ENCODE results near the gene LSM12.

Gene LSM12

DNA sequence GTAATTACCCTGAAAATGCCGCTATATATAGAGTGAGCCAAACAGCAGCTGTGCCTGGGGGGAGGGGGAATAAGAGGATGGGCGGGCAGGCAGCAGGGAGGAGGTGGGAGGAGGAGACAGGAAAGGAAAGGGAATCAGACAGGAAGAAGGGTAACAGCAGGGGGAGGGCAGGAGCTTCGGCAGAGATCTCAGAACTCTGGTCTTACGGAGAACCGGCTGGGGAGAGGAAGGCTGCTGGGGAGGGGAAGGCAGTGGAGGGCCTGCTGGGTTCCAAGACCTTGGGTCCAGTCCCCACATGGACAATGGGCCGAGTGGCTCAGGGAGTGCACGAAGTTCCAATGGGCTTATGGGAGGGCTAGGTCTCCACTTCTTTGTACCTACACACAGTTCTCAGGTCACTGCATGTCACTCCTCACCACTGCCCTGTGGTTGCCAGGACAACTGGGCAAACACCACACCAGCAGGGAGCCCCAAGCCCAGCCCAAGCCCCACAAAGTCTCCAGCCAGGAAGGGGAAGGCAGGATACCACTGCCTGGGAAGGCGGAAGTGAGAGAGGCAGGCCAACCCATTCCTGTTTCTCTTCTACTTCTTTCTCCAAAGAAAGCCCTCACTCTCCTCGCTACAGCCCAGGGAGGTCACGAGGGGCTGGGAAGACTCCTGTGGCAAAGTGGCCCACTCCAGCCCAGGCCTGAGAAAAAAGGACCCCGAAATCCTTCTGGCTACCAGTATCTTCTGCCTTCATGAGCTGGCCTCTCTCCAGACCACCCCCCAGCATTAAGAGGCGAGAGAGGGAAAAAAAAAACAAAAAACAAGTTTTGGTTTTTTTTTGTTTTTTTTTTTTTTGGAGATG lies 29.4 kb upstream of the LSM12 start:
- no peaks in the 10 kb centered on the region; the same call in 1 of the 2 replicates for H3F3A ChIP-seq (ENCODE audit: control insufficient read depth, insufficient read depth)
- H3K9me2 ChIP-seq (replicated peaks; ENCODE audit: control insufficient read depth, low read length) = no peaks in the 10 kb centered on the region
- peak overlapping the region; percentile 28; the same call in 1 of the 2 replicates for H3K4me3 ChIP-seq (ENCODE audit: low read length)
- no peaks in the 10 kb centered on the region for H3K27me3 ChIP-seq (ENCODE audit: control insufficient read depth, low read length)
- no peak overlapping the region for H3K27ac ChIP-seq (ENCODE audit: low read depth, low read length)
- H3K36me3 ChIP-seq (ENCODE audit: control insufficient read depth, low read length) = 0 out of 2 replicates have a peak, but pooled peaks cover 2% of the 10 kb centered on the region
- peaks cover 23% of the 10 kb centered on the region for H3K4me1 ChIP-seq (ENCODE audit: control insufficient read depth, low read length)
- no peaks in the 10 kb centered on the region for H3K79me2 ChIP-seq (ENCODE audit: control insufficient read depth, low read length)
- no peak for TF ChIP-seq EZH2phosphoT487 (IDR thresholded peaks at IDR 0.05; ENCODE audit: borderline replicate concordance, low read length)
- TF ChIP-seq, protein P1, sequence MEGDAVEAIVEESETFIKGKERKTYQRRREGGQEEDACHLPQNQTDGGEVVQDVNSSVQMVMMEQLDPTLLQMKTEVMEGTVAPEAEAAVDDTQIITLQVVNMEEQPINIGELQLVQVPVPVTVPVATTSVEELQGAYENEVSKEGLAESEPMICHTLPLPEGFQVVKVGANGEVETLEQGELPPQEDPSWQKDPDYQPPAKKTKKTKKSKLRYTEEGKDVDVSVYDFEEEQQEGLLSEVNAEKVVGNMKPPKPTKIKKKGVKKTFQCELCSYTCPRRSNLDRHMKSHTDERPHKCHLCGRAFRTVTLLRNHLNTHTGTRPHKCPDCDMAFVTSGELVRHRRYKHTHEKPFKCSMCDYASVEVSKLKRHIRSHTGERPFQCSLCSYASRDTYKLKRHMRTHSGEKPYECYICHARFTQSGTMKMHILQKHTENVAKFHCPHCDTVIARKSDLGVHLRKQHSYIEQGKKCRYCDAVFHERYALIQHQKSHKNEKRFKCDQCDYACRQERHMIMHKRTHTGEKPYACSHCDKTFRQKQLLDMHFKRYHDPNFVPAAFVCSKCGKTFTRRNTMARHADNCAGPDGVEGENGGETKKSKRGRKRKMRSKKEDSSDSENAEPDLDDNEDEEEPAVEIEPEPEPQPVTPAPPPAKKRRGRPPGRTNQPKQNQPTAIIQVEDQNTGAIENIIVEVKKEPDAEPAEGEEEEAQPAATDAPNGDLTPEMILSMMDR (IDR thresholded peaks at IDR 0.05; ENCODE audit: low read depth, low read length, poor library complexity, severe bottlenecking) = no peak
- peak overlapping the region; percentile 49 for H3K4me2 ChIP-seq (ENCODE audit: low read length)
- H3K9me3 ChIP-seq (ENCODE audit: control insufficient read depth, insufficient read depth, low read length) = no peaks in the 10 kb centered on the region
- peaks cover 4% of the 10 kb centered on the region; the same call in 1 of the 2 replicates for H4K20me1 ChIP-seq (ENCODE audit: control insufficient read depth, insufficient read depth, low read depth, low read length)

- H3K4me3 ChIP-seq (ENCODE audit: low read length) = peak overlapping the region; percentile 28; the same call in 1 of the 2 replicates
- peaks cover 23% of the 10 kb centered on the region for H3K4me1 ChIP-seq (ENCODE audit: control insufficient read depth, low read length)
- H3K4me2 ChIP-seq (ENCODE audit: low read length) = peak overlapping the region; percentile 49
- H3K9me2 ChIP-seq (replicated peaks; ENCODE audit: control insufficient read depth, low read length) = no peaks in the 10 kb centered on the region
- H3K36me3 ChIP-seq (ENCODE audit: control insufficient read depth, low read length) = 0 out of 2 replicates have a peak, but pooled peaks cover 2% of the 10 kb centered on the region
- H3F3A ChIP-seq (ENCODE audit: control insufficient read depth, insufficient read depth) = no peaks in the 10 kb centered on the region; the same call in 1 of the 2 replicates
- no peak overlapping the region for H3K27ac ChIP-seq (ENCODE audit: low read depth, low read length)
- no peaks in the 10 kb centered on the region for H3K79me2 ChIP-seq (ENCODE audit: control insufficient read depth, low read length)
- H4K20me1 ChIP-seq (ENCODE audit: control insufficient read depth, insufficient read depth, low read depth, low read length) = peaks cover 4% of the 10 kb centered on the region; the same call in 1 of the 2 replicates
- H3K27me3 ChIP-seq (ENCODE audit: control insufficient read depth, low read length) = no peaks in the 10 kb centered on the region
- TF ChIP-seq, protein P1 (IDR thresholded peaks at IDR 0.05; ENCODE audit: low read depth, low read length, poor library complexity, severe bottlenecking) = no peak
- no peaks in the 10 kb centered on the region for H3K9me3 ChIP-seq (ENCODE audit: control insufficient read depth, insufficient read depth, low read length)
Measured at GRCh38 chr17:44095388-44095646, 28.8 kb upstream of the LSM12 start.

- no peak overlapping the region for H3K27ac ChIP-seq (ENCODE audit: low read depth, low read length)
- no peak overlapping the region for H3K4me3 ChIP-seq (ENCODE audit: low read length)
- H3K27me3 ChIP-seq (ENCODE audit: control insufficient read depth, low read length) = no peaks in the 10 kb centered on the region
- H4K20me1 ChIP-seq (ENCODE audit: control insufficient read depth, insufficient read depth, low read depth, low read length) = peaks cover 4% of the 10 kb centered on the region; the same call in 1 of the 2 replicates
- H3K9me3 ChIP-seq (ENCODE audit: control insufficient read depth, insufficient read depth, low read length) = no peaks in the 10 kb centered on the region
- H3K79me2 ChIP-seq (ENCODE audit: control insufficient read depth, low read length) = no peaks in the 10 kb centered on the region
- TF ChIP-seq EZH2phosphoT487 (IDR thresholded peaks at IDR 0.05; ENCODE audit: borderline replicate concordance, low read length) = no peak
- TF ChIP-seq, protein P1 (IDR thresholded peaks at IDR 0.05; ENCODE audit: low read depth, low read length, poor library complexity, severe bottlenecking) = no peak
- no peak overlapping the region for H3K4me2 ChIP-seq (ENCODE audit: low read length)
- H3K4me1 ChIP-seq (ENCODE audit: control insufficient read depth, low read length) = peaks cover 22% of the 10 kb centered on the region
- H3K36me3 ChIP-seq (ENCODE audit: control insufficient read depth, low read length) = 0 out of 2 replicates have a peak, but pooled peaks cover 2% of the 10 kb centered on the region
- H3F3A ChIP-seq (ENCODE audit: control insufficient read depth, insufficient read depth) = no peaks in the 10 kb centered on the region; the same call in 1 of the 2 replicates
- H3K9me2 ChIP-seq (replicated peaks; ENCODE audit: control insufficient read depth, low read length) = no peaks in the 10 kb centered on the region
Measured at GRCh38 chr17:44094701-44095387, 28.4 kb upstream of the LSM12 start.
